MM.1S (cell line): ENCODE data around the gene OTX1.

Source experiments
- EZH2 ChIP-seq: fragments of 300-600 bp; sonication (generic); optimal IDR thresholded peaks from 2 replicates; pipeline ENCODE3; 2017; ENCODE audit warnings: low read depth, mild to moderate bottlenecking, antibody characterized with exemption, low read length, mixed read lengths
- EZH2phosphoT487 ChIP-seq: fragments of 300-600 bp; sonication (generic); IDR thresholded peaks from 2 replicates; pipeline ENCODE4 v1.6.1; 2018; ENCODE audit warnings: antibody characterized with exemption, low read length
- TF ChIP-seq, protein P1 (sequence below): fragments of 300-600 bp; sonication (generic); IDR thresholded peaks from 2 replicates; pipeline ENCODE4 v1.5.1; 2016; ENCODE audit warnings: antibody characterized with exemption, low read length, mixed read lengths

DNA sequence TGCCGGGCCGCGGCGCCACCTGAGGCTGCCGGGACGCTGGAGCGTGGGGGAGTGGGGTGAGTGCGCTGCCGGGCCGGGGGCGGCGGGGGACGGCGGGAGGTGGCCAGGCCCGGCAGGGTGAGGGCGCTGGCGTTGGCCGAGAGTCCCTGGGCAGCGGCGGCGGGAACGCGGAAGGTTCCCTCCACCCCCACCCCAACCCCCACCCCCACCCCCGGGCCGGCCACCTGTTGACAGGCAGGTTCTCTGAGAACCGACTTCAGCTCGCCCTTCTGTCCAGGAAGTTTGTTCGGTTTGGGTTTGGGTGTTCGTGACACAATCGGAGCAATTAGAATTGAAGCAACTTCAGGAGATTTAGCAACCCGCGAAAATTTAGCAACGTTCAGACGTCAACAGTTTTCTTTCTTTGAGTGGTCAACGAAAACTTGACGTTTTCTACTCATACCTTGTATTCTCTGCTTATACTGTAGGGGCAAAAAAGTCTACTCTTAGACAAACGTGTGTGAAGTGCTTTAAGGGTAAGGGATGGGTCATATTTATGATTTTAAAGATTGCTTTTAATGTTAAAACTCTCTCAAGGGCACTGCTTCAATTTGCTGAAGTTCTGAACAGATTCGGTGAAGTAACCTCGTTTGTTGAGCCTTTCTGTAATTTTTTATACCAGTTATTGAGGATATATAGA is 9.3 kb downstream of the OTX1 start:
- TF ChIP-seq, protein P1, sequence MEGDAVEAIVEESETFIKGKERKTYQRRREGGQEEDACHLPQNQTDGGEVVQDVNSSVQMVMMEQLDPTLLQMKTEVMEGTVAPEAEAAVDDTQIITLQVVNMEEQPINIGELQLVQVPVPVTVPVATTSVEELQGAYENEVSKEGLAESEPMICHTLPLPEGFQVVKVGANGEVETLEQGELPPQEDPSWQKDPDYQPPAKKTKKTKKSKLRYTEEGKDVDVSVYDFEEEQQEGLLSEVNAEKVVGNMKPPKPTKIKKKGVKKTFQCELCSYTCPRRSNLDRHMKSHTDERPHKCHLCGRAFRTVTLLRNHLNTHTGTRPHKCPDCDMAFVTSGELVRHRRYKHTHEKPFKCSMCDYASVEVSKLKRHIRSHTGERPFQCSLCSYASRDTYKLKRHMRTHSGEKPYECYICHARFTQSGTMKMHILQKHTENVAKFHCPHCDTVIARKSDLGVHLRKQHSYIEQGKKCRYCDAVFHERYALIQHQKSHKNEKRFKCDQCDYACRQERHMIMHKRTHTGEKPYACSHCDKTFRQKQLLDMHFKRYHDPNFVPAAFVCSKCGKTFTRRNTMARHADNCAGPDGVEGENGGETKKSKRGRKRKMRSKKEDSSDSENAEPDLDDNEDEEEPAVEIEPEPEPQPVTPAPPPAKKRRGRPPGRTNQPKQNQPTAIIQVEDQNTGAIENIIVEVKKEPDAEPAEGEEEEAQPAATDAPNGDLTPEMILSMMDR, result no peak
- no peak for TF ChIP-seq EZH2
- TF ChIP-seq EZH2phosphoT487, result no peak
